Adrenal gland (tissue), 12 donors: ENCODE data around the gene KRT76. TPM values are rescaled to one million over a fixed set of nuclear protein-coding genes. Genes with fewer than 3 reads are reported as not detected.

Source experiments
- DNase-seq, 7 donors: peaks; one replicate each; pipeline ENCODE4 v3.0.0-alpha.2; 2019 to 2020
- H3K27ac ChIP-seq, 5 donors: fragments of 200-600 bp; sonication (generic) in 4 of 5; 1 replicate in 3 of 5; 2 replicates in 2 of 5; pipeline versions ENCODE4 v1.5.1 to v1.8.0; 2016 to 2020; ENCODE audit warnings: mild to moderate bottlenecking in 1 of 5
- H3K27me3 ChIP-seq: fragments of 200-600 bp; 2 replicates; pipeline ENCODE4 v1.8.0; 2021
- H3K36me3 ChIP-seq, 2 donors: fragments of 200-600 bp; replicated peaks in 1 of 2; 1 replicate in 1 of 2; 2 replicates in 1 of 2; pipeline versions ENCODE4 v1.5.1 to v1.8.0; 2018 to 2022
- H3K4me1 ChIP-seq, 2 donors: fragments of 200-600 bp; replicated peaks in 1 of 2; 1 replicate in 1 of 2; 2 replicates in 1 of 2; pipeline versions ENCODE4 v1.5.1 to v1.8.0; 2018 to 2021
- H3K4me3 ChIP-seq, 4 donors: fragments of 200-600 bp; sonication (generic) in 3 of 4; one replicate each; pipeline ENCODE4 v1.5.1; 2016 to 2018
- H3K9me3 ChIP-seq, 3 donors: fragments of 200-600 bp; sonication (generic) in 1 of 3; replicated peaks in 1 of 3; 1 replicate in 2 of 3; 2 replicates in 1 of 3; pipeline versions ENCODE4 v1.5.1 to v1.8.0; 2016 to 2021
- POLR2A ChIP-seq, 2 donors: fragments of 450-650 bp; IDR thresholded peaks; one replicate each; pipeline ENCODE4 v1.6.1; 2017; ENCODE audit warnings: antibody characterized with exemption in 2 of 2, mild to moderate bottlenecking in 2 of 2, moderate library complexity in 1 of 2
- WGBS, 4 donors: extraction: QIAGEN DNeasy Blood & Tissue Kit in 2 of 4; methylation state at CpG; one replicate each; pipeline versions ENCODE4 v1.1.5 to v1.1.7; 2013 to 2017; 5-methylcytosine and 5-hydroxymethylcytosine counted together
- intact Hi-C, 2 donors: fragments of 100-400 bp; cut with DNase I; formaldehyde crosslinking; loops; one replicate each; pipeline versions ENCODE4 v1.14.1 to v1.15.0; 2022 to 2023
- polyA plus RNA-seq, 3 donors: library from polyadenylated mRNA; stranded (reverse); fragments of 200-250 nt in 2 of 3; fragments of 350-450 nt in 1 of 3; fragmentation: Illumina TruSeq in 1 of 3; extraction: RNeasy Lipid Tissue Mini Kit (QIAGEN cat#74804) in 1 of 3; gene quantifications; one replicate each; pipeline ENCODE4 v1.2.3, GENCODE V29; 2013 to 2014
- total RNA-seq, 9 donors: library from RNA; depleted of rRNA in 4 of 9; stranded (reverse); fragments of >200 nt in 4 of 9; fragments of 120-200 nt in 1 of 9; fragmentation: NEBNext Ultra II Directional in 1 of 9; extraction: Animal tissue kit (Norgen Biotek cat#: 25700) in 1 of 9; gene quantifications; one replicate each; pipeline versions ENCODE4 v1.1.0 to v1.2.4, GENCODE V29; 2013 to 2023
- TF ChIP-seq, protein P1 (sequence below), 6 experiments: fragments of 450-650 bp in 4 of 6; fragments of 200-600 bp in 2 of 6; sonication (generic) in 1 of 6; IDR thresholded peaks; 1 replicate in 5 of 6; 2 replicates in 1 of 6; pipeline versions ENCODE4 v1.5.1 to v1.8.0; 2016 to 2021; ENCODE audit warnings: antibody characterized with exemption in 6 of 6, mild to moderate bottlenecking in 2 of 6, moderate library complexity in 1 of 6
- donor health status: healthy with polysubstance abuse.
- donor health status: Bipolar disorder and iron deficiency.
- donor health status: DM: yes; HTN: yes; CAD: no.
- donor health status: DM: no; HTN: no; CAD: no.
- donor health status: DM: no; HTN: no; CAD: no.
- donor health status: DM: yes; HTN: yes; CAD: no.

The KRT76 gene
- total and polyA plus RNA-seq, 12 donors = not detected

DNA sequence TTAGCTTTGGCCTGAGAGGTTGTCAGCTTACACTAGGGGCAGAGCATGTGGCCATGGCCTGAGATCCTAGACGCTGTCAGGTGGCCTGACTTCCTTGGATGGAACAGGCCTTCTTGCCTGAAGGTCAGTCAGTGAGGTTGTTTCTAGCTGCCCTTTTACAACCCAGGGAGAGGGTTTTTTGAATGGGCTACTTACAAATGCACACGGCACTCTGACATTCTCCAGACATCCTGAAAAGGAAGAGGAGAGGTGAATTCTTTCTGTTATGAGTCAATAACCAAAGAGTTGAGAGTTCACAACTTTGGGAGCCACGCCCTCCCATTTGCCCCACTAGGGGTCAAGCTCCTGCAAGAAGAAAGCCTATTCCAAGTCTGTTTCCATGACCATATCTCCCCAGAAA lies 7.8 kb downstream of the KRT76 start:
- no peak for TF ChIP-seq POLR2A (IDR thresholded peaks at IDR 0.05)
- TF ChIP-seq, protein P1, sequence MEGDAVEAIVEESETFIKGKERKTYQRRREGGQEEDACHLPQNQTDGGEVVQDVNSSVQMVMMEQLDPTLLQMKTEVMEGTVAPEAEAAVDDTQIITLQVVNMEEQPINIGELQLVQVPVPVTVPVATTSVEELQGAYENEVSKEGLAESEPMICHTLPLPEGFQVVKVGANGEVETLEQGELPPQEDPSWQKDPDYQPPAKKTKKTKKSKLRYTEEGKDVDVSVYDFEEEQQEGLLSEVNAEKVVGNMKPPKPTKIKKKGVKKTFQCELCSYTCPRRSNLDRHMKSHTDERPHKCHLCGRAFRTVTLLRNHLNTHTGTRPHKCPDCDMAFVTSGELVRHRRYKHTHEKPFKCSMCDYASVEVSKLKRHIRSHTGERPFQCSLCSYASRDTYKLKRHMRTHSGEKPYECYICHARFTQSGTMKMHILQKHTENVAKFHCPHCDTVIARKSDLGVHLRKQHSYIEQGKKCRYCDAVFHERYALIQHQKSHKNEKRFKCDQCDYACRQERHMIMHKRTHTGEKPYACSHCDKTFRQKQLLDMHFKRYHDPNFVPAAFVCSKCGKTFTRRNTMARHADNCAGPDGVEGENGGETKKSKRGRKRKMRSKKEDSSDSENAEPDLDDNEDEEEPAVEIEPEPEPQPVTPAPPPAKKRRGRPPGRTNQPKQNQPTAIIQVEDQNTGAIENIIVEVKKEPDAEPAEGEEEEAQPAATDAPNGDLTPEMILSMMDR (IDR thresholded peaks at IDR 0.05) = no peak
- Histone ChIP-seq H3K4me1 (no peaks in the 10 kb centered on the region), H3K4me3 (no peak overlapping the region), H3K27me3 (peaks cover 10% of the 10 kb centered on the region), H3K27ac (no peak overlapping the region), H3K36me3 (no peaks in the 10 kb centered on the region), H3K9me3 (no peaks in the 10 kb centered on the region)
- intact Hi-C loops = no loop called here
- no peak for DNase-seq
- 49 to 74% (median 69%) methylated on average over 2 to 3 of the region's 3 CpGs for WGBS, 4 donors

DNA sequence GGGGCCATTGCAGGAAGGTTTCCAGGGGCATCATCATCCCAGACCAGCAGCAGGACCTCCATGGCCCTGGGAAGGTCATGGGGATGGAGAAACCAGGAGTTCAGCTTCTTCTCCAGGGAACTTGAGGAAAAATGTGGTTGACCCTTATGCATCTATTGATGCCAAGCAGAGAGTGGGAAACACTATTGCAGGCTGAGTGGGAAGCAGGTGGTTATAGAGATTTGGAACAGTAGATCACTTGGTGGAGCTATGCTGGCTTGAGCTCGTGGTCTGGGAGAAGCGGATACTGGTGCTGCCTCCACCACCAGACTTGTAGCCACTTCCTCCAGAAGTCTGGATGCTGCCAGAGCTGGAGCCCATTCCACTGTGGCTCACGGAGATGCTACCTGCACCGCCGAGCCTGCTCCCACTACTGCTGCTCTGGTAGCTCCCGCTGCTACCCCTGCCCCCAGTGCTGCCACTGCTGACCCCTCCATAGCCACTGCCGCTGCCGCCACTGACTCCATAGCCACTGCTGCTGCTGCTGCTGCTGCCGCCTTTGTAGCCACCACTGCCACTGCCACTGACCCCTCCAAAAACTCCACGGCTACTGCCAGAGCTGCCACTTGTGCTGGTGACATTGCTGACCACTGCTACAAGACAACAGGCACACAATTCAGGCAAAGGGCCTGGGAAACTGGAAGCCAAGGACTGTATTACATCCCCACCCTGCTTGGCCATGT lies 8.5 kb downstream of the KRT76 start:
- Histone ChIP-seq H3K36me3 (no peaks in the 10 kb centered on the region), H3K9me3 (no peaks in the 10 kb centered on the region), H3K27me3 (peaks cover 10% of the 10 kb centered on the region), H3K27ac (no peak overlapping the region), H3K4me1 (no peaks in the 10 kb centered on the region), H3K4me3 (no peak overlapping the region)
- intact Hi-C loops = no loop called here
- no peak for DNase-seq
- WGBS, 4 donors = 74 to 84% (median 80%) methylated on average over 4 to 10 of the region's 10 CpGs
- TF ChIP-seq, protein P1 (IDR thresholded peaks at IDR 0.05) = no peak
- TF ChIP-seq POLR2A (IDR thresholded peaks at IDR 0.05) = no peak

GRCh38 chr12:52767427-52767826 lies 9.7 kb downstream of the KRT76 start:
- no peak overlapping the region for H3K27ac ChIP-seq
- no peak for DNase-seq
- no peaks in the 10 kb centered on the region for H3K36me3 ChIP-seq
- 35 to 70% (median 42%) methylated on average over 3 of the region's 3 CpGs for WGBS, 4 donors
- TF ChIP-seq POLR2A (IDR thresholded peaks at IDR 0.05) = no peak
- H3K9me3 ChIP-seq = no peaks in the 10 kb centered on the region
- H3K4me1 ChIP-seq = no peaks in the 10 kb centered on the region
- H3K27me3 ChIP-seq = peaks cover 10% of the 10 kb centered on the region
- intact Hi-C loops = no loop called here
- H3K4me3 ChIP-seq = no peak overlapping the region

DNA sequence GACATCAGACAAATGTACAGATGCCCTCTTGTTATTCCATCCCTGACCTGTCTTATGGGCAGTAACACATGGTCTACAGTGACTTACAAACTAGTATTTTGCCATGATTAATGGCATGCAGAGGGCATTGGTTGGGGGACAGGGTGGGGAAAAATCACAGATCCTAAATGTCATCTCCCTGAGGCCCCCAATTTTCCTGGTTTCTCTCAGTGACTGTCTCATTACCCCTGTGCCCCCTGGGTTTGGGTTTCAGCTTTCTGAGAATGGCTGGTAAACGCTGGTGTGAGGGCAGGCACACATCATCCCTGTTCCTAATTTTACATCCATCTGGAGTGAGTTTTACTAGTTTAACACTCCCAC lies 10.1 kb downstream of the KRT76 start:
- Histone ChIP-seq H3K4me1 (no peaks in the 10 kb centered on the region), H3K27ac (no peak overlapping the region), H3K4me3 (no peak overlapping the region), H3K36me3 (no peaks in the 10 kb centered on the region), H3K9me3 (no peaks in the 10 kb centered on the region), H3K27me3 (peaks cover 10% of the 10 kb centered on the region)
- TF ChIP-seq, protein P1 (IDR thresholded peaks at IDR 0.05) = no peak
- no peak for TF ChIP-seq POLR2A (IDR thresholded peaks at IDR 0.05)
- 63 to 85% (median 69%) methylated on average over 1 of the region's 1 CpG for WGBS, 4 donors
- intact Hi-C loops = no loop called here
- no peak for DNase-seq
